ENCODE results near the gene SERTAD4.

Gene SERTAD4

GRCh38 chr1:210234329-210234757, 1.7 kb downstream of the SERTAD4 start:
- no peak overlapping the region for H3K27ac ChIP-seq (ENCODE audit: low read length)
- peaks cover 73% of the 10 kb centered on the region for H3K27me3 ChIP-seq (ENCODE audit: control insufficient read depth, insufficient read depth, low read length)
- peak overlapping the region; percentile 67 for H3K4me3 ChIP-seq (ENCODE audit: low read length)
- H3K36me3 ChIP-seq (ENCODE audit: control insufficient read depth, low read depth, low read length), result no peaks in the 10 kb centered on the region
- H3K4me1 ChIP-seq (ENCODE audit: control insufficient read depth, low read depth, low read length), result peaks cover 23% of the 10 kb centered on the region
- no peaks in the 10 kb centered on the region for H3K9me3 ChIP-seq (ENCODE audit: control insufficient read depth, low read depth, low read length)
- no peak overlapping the region for H3K9ac ChIP-seq (ENCODE audit: low read length)

GRCh38 chr1:210235363-210236053, 2.9 kb downstream of the SERTAD4 start:
- H3K4me3 ChIP-seq (ENCODE audit: low read length), result no peak overlapping the region

GRCh38 chr1:210236386-210236839, 3.8 kb downstream of the SERTAD4 start:
- no peak overlapping the region for H3K4me3 ChIP-seq (ENCODE audit: low read length)

More at GRCh38 chr1:210235363-210236053, 2.9 kb downstream of the SERTAD4 start:
- no peak overlapping the region for H3K27ac ChIP-seq (ENCODE audit: low read length)
- peaks cover 23% of the 10 kb centered on the region for H3K4me1 ChIP-seq (ENCODE audit: control insufficient read depth, low read depth, low read length)
- H3K9ac ChIP-seq (ENCODE audit: low read length), result no peak overlapping the region
- H3K9me3 ChIP-seq (ENCODE audit: control insufficient read depth, low read depth, low read length), result no peaks in the 10 kb centered on the region
- no peaks in the 10 kb centered on the region for H3K36me3 ChIP-seq (ENCODE audit: control insufficient read depth, low read depth, low read length)
- peaks cover 67% of the 10 kb centered on the region for H3K27me3 ChIP-seq (ENCODE audit: control insufficient read depth, insufficient read depth, low read length)

DNA sequence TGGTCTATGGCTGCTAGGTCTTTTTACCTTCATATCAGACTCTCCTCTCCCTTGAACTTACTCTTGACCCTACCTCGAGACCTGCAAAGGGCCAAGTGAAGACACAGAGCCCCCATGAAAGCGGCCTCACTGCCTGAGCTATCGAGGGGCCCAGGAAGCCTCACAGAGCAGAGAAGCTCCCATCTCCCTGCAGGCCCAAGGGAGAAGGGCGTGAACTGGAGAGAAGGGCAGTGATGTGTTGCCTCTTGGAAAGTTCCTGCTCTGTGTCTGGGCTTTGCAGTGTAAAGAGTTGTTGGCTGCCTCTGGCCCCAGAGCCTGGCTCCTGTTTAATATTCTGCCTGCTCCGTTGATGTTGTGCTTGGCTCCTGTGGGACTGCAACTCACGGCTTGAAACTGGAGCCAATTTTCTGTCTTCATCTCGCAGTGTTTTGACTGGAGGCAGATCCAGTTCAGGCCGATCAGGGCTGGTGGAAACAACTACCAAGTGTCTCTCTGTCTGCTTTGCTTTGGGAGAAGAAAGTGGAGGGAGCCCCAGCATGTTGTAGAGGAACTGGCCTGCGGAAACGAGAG, 4.3 kb downstream of the SERTAD4 start:
- Histone ChIP-seq H3K36me3 (ENCODE audit: control insufficient read depth, low read depth, low read length) (no peaks in the 10 kb centered on the region), H3K9me3 (ENCODE audit: control insufficient read depth, low read depth, low read length) (no peaks in the 10 kb centered on the region), H3K4me1 (ENCODE audit: control insufficient read depth, low read depth, low read length) (peaks cover 17% of the 10 kb centered on the region), H3K27ac (ENCODE audit: low read length) (no peak overlapping the region), H3K27me3 (ENCODE audit: control insufficient read depth, insufficient read depth, low read length) (peaks cover 53% of the 10 kb centered on the region), H3K4me3 (ENCODE audit: low read length) (no peak overlapping the region), H3K9ac (ENCODE audit: low read length) (no peak overlapping the region)

More at GRCh38 chr1:210236386-210236839, 3.8 kb downstream of the SERTAD4 start:
- Histone ChIP-seq H3K9me3 (ENCODE audit: control insufficient read depth, low read depth, low read length) (no peaks in the 10 kb centered on the region), H3K27me3 (ENCODE audit: control insufficient read depth, insufficient read depth, low read length) (peaks cover 58% of the 10 kb centered on the region), H3K27ac (ENCODE audit: low read length) (no peak overlapping the region), H3K9ac (ENCODE audit: low read length) (no peak overlapping the region), H3K4me1 (ENCODE audit: control insufficient read depth, low read depth, low read length) (peaks cover 22% of the 10 kb centered on the region), H3K36me3 (ENCODE audit: control insufficient read depth, low read depth, low read length) (no peaks in the 10 kb centered on the region)

- Histone ChIP-seq H3K36me3 (ENCODE audit: control insufficient read depth, low read depth, low read length) (no peaks in the 10 kb centered on the region), H3K27me3 (ENCODE audit: control insufficient read depth, insufficient read depth, low read length) (peaks cover 49% of the 10 kb centered on the region), H3K4me1 (ENCODE audit: control insufficient read depth, low read depth, low read length) (peaks cover 16% of the 10 kb centered on the region), H3K9me3 (ENCODE audit: control insufficient read depth, low read depth, low read length) (no peaks in the 10 kb centered on the region), H3K27ac (ENCODE audit: low read length) (no peak overlapping the region), H3K9ac (ENCODE audit: low read length) (no peak overlapping the region), H3K4me3 (ENCODE audit: low read length) (no peak overlapping the region)
Observed at GRCh38 chr1:210237479-210237878, 4.9 kb downstream of the SERTAD4 start.

- H3K9ac ChIP-seq (ENCODE audit: low read length), result no peak overlapping the region
- no peak overlapping the region for H3K4me3 ChIP-seq (ENCODE audit: low read length)
- peaks cover 16% of the 10 kb centered on the region for H3K4me1 ChIP-seq (ENCODE audit: control insufficient read depth, low read depth, low read length)
- H3K27ac ChIP-seq (ENCODE audit: low read length), result no peak overlapping the region
- no peaks in the 10 kb centered on the region for H3K9me3 ChIP-seq (ENCODE audit: control insufficient read depth, low read depth, low read length)
- H3K27me3 ChIP-seq (ENCODE audit: control insufficient read depth, insufficient read depth, low read length), result peaks cover 49% of the 10 kb centered on the region
- no peaks in the 10 kb centered on the region for H3K36me3 ChIP-seq (ENCODE audit: control insufficient read depth, low read depth, low read length)
Observed at GRCh38 chr1:210237981-210238380, 5.4 kb downstream of the SERTAD4 start.

- peaks cover 33% of the 10 kb centered on the region for H3K27me3 ChIP-seq (ENCODE audit: control insufficient read depth, insufficient read depth, low read length)
- H3K9ac ChIP-seq (ENCODE audit: low read length), result no peak overlapping the region
- H3K27ac ChIP-seq (ENCODE audit: low read length), result no peak overlapping the region
- H3K4me3 ChIP-seq (ENCODE audit: low read length), result no peak overlapping the region
- H3K4me1 ChIP-seq (ENCODE audit: control insufficient read depth, low read depth, low read length), result peaks cover 12% of the 10 kb centered on the region
- H3K36me3 ChIP-seq (ENCODE audit: control insufficient read depth, low read depth, low read length), result no peaks in the 10 kb centered on the region
- no peaks in the 10 kb centered on the region for H3K9me3 ChIP-seq (ENCODE audit: control insufficient read depth, low read depth, low read length)
Observed at GRCh38 chr1:210239349-210240111, 6.9 kb downstream of the SERTAD4 start.

DNA sequence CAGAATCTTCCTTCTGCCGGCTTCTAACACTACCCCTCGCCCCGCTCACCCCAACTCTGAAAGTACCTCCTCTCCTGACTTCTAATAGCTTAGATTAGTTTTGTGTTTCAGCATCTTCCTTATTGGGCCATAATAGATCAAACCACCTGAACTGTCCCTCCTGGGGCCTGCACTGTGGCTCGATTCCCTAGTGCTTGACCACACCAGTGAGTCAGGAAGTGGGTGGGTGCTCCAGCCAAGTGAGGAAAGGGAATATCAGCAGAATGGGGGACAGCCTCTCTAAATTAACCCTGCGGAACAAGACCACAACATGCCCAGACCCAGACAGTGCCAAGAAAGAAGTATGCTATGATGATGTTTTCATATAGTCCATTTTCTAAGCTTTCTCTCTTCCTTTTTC, 8.5 kb downstream of the SERTAD4 start:
- H3K27me3 ChIP-seq (ENCODE audit: control insufficient read depth, insufficient read depth, low read length), result peaks cover 17% of the 10 kb centered on the region
- peaks cover 9% of the 10 kb centered on the region for H3K4me1 ChIP-seq (ENCODE audit: control insufficient read depth, low read depth, low read length)

DNA sequence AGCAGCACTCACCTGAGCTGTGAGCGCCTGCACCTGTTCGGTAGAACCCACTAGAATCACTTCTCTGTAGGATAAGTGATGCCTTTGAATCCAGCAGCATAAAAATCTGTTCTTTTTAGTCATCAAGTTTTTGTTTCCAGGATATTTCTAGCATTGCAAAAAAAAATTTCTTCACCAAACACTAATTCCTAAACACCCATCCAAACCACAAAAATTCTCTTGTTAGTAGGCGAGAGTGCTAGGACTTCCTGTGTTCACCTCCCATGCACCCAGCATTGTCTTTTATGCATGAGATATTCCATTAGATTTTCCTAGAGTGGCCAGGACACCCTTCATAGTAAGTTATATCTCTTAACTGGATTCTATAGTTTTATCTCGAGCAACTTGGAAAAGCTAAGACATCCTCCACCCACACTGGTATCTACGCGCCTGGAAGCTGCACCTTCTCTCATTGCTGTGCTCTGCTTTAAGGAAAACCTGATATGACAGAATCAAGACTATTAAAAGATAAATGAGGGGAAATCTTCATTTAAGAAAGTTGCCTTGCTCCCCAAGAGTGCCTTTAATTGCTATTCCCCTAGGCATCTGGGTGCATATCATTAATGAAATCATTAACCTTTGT, 12.3 kb downstream of the SERTAD4 start:
- Histone ChIP-seq H3K4me1 (ENCODE audit: control insufficient read depth, low read depth, low read length) (no peaks in the 10 kb centered on the region), H3K27ac (ENCODE audit: low read length) (no peak overlapping the region), H3K9me3 (ENCODE audit: control insufficient read depth, low read depth, low read length) (no peaks in the 10 kb centered on the region), H3K36me3 (ENCODE audit: control insufficient read depth, low read depth, low read length) (no peaks in the 10 kb centered on the region), H3K27me3 (ENCODE audit: control insufficient read depth, insufficient read depth, low read length) (no peaks in the 10 kb centered on the region), H3K4me3 (ENCODE audit: low read length) (no peak overlapping the region), H3K9ac (ENCODE audit: low read length) (no peak overlapping the region)

More for the DNA sequence above, 8.5 kb downstream of the SERTAD4 start:
- no peaks in the 10 kb centered on the region for H3K9me3 ChIP-seq (ENCODE audit: control insufficient read depth, low read depth, low read length)
- no peak overlapping the region for H3K4me3 ChIP-seq (ENCODE audit: low read length)
- H3K9ac ChIP-seq (ENCODE audit: low read length), result no peak overlapping the region
- H3K27ac ChIP-seq (ENCODE audit: low read length), result no peak overlapping the region
- no peaks in the 10 kb centered on the region for H3K36me3 ChIP-seq (ENCODE audit: control insufficient read depth, low read depth, low read length)

- no peak overlapping the region for H3K4me3 ChIP-seq (ENCODE audit: low read length)
- H3K27ac ChIP-seq (ENCODE audit: low read length), result no peak overlapping the region
- H3K9ac ChIP-seq (ENCODE audit: low read length), result no peak overlapping the region
- H3K4me1 ChIP-seq (ENCODE audit: control insufficient read depth, low read depth, low read length), result peaks cover 9% of the 10 kb centered on the region
- no peaks in the 10 kb centered on the region for H3K9me3 ChIP-seq (ENCODE audit: control insufficient read depth, low read depth, low read length)
- H3K27me3 ChIP-seq (ENCODE audit: control insufficient read depth, insufficient read depth, low read length), result no peaks in the 10 kb centered on the region
- no peaks in the 10 kb centered on the region for H3K36me3 ChIP-seq (ENCODE audit: control insufficient read depth, low read depth, low read length)
Observed at GRCh38 chr1:210246447-210246846, 13.9 kb downstream of the SERTAD4 start.

DNA sequence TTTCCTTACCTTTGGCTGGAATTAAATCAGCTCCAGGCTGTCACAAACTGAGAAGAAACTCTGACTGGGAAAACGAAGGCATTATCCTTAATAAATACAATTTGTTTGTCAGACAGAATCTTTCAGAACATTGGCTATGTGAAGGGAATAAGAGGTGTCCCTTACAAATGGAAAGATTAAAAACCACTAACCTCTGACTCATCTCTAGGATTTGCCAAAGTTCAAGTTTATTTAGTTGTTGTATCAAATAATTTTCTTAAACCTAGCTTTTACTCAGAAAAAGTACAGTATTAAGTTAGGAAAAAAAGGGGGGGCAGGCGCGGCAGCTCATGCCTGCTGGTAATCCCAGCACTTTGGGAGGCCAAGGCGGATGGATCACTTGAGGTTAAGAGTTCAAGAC, 15.7 kb downstream of the SERTAD4 start:
- Histone ChIP-seq H3K4me3 (ENCODE audit: low read length) (no peak overlapping the region), H3K27ac (ENCODE audit: low read length) (no peak overlapping the region), H3K4me1 (ENCODE audit: control insufficient read depth, low read depth, low read length) (peaks cover 23% of the 10 kb centered on the region), H3K9me3 (ENCODE audit: control insufficient read depth, low read depth, low read length) (no peaks in the 10 kb centered on the region), H3K9ac (ENCODE audit: low read length) (no peak overlapping the region), H3K27me3 (ENCODE audit: control insufficient read depth, insufficient read depth, low read length) (peaks cover 16% of the 10 kb centered on the region), H3K36me3 (ENCODE audit: control insufficient read depth, low read depth, low read length) (no peaks in the 10 kb centered on the region)

Measured in iPS-18a (cell line).